ENCODE measurements around the gene RCL1.
"Not testable (repeated sequence)": the region's sequence is repeated elsewhere in the genome, so short reads cannot be mapped to it uniquely, and the experiment has no call there.

RCL1 gene

DNA sequence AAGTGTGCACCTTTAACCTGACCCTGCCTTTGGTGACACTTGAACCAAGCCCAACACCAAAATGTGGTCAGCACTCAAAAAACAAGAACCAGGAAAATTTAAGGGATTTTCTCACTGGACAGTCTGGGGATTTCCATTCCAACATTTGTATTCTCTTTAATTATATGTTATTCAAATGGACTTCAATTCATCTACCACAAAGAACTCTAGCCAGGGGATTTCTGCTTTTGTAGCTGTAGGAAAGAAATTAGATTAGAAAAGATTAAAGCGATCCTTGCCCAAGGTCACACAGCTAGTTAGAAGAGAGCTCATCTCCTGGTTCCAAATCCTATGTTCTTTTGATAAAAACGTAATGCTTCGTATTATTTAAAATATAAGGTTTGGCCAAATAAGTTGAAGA, 97.5 kb downstream of the RCL1 start:
- DNase-seq = no peak

DNA sequence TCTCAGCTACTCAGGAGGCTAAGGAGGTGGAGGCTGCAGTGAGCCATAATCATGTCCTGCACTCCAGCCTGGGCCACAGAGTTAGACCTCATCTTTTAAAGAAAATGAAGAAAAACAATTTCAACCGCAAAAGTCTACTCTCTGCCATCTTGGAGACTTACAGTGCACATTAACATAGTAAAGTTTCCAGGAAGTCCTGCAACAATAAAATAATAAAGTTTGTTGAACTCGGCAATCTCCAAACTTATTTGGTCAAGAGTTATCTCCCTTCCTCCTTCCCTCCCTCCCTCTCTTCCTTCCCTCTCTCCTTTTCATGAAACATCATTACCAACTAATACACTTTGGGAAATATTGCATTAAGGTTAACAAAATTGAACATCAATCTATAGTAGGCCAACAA, 98.2 kb downstream of the RCL1 start:
- no peak for DNase-seq

- no peak for DNase-seq
Measured at GRCh38 chr9:4891674-4892073, 98.9 kb downstream of the RCL1 start.

DNA sequence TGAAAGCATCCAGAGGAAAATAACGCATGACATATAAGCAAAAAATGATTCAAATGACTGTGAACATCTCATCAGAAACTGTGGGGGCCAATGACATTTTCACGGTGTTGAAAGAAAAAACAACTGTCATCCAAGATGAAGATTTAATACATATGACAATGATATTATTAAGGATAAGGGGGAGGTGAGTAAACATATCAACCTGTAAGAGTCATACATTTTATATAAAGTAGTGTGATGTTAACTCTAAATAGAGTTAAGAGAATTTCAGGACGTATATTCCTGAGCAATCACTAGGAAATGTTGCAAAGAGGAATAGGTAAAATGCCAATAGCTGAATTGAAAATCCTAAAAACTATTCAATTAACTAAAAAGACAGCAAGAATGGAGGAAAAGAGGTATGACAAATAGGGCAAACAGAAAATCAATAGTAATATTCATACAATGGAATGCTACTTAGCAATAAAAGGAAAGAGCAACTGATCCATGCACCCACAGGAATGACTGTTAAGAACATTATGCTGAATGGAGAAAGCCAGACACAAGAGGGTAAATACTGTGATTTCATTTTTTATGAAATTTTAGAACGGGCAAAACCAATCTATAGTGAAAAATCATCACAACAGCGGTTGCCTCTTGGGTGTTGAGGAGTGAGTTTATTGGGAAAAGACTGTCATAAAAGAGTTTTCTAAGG, 99.9 kb downstream of the RCL1 start:
- DNase-seq = no peak

DNA sequence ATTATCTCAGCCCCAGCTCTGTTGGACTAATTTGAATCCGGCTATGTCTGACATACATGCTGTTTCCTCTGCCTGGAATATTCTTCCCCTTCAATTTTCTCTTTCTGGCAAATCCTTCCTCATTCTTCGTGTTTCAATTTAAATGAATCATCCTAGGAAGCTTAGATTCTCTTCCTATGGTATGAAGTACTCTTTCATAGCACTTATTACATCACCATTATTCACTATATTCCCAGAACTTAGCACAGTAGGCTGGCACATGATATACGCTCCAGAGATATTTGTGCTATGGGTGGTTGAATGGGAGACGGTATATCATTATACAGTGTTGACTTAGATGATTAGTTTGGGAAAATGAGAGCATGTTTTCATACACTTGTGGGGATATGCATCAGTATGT, 101.3 kb downstream of the RCL1 start:
- no peak for DNase-seq

DNA sequence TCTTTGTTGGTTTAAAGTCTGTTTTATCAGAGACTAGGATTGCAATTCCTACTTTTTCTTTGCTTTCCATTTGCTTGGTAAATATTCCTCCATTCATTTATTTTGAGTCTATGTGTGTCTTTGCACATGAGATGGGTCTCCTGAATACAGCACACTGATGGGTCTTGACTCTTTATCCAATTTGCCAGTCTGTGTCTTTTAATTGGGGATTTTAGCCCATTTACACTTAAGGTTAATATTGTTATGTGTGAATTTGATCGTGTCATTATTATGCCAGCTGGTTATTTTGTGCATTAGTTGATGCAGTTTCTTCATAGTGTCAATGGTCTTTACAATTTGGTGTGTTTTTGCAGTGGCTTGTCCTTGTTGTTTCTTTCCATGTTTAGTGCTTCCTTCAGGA, 107.1 kb downstream of the RCL1 start:
- DNase-seq = not testable (repeated sequence)

DNA sequence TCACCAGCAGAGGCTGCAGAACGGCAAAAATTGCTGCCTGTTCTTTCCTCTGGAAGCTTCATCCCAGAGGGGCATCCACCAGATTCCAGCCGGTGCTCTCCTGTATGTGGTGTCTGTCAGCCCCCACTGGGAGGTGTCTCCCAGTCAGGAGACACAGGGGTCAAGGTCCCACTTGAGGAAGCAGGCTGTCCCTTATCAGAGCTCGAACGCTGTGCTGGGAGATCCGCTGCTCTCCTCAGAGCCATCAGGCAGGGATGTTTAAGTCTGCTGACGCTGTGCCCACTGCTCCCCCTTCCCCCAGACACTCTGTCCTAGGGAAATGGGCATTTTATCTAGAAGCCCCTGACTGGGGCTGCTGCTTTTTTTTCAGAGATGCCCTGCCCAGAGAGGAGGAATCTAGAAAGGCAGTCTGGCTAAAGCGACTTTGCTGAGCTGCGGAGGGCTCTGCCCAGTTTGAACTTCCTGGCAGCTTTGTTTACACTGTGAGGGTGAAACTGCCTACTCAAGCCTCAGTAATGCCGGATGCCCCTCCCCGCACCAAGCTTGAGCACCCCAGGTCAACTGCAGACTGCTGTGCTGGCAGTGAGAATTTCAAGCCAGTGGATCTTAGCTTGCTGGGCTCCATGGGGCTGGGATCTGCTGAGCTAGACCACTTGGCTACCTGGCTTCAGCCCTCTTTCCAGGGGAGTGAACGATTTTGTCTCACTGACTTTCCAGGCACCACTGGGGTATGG, 108.8 kb downstream of the RCL1 start:
- not testable (repeated sequence) for DNase-seq

- no peak for DNase-seq
Measured at GRCh38 chr9:4902135-4902475, 109.4 kb downstream of the RCL1 start.

GRCh38 chr9:4904322-4905134, 111.8 kb downstream of the RCL1 start:
- no peak for DNase-seq

- no peak for DNase-seq
Measured at GRCh38 chr9:4905135-4905490, 112.4 kb downstream of the RCL1 start.
